GM19351 (cell line): ENCODE measurements around the gene NET1.
"Not testable (repeated sequence)": the region's sequence is repeated elsewhere in the genome, so short reads cannot be mapped to it uniquely, and the experiment has no call there.

Experiments used
- ATAC-seq: cut with Tn5 transposase; IDR thresholded peaks from one replicate; pipeline ENCODE4 v1.9.1; 2021; ENCODE audit warnings: mild to moderate bottlenecking, moderate library complexity; ENCODE audit not compliant: unreplicated experiment

Gene NET1

GRCh38 chr10:5396556-5397300 is 15.6 kb upstream of the NET1 start:
- no peak for ATAC-seq

- ATAC-seq: no peak
Observed at GRCh38 chr10:5399332-5399731, 13.0 kb upstream of the NET1 start.

GRCh38 chr10:5400468-5401240 is 11.7 kb upstream of the NET1 start:
- ATAC-seq: no peak

- no peak for ATAC-seq
Observed at GRCh38 chr10:5402798-5403197, 9.6 kb upstream of the NET1 start.

- no peak for ATAC-seq
Observed at GRCh38 chr10:5404208-5405041, 7.9 kb upstream of the NET1 start, which contains the start of gene TUBAL3. TUBAL3 (minus strand) TSS chr10:5404828; CDS start chr10:5404792, 36 bp downstream.

- no peak for ATAC-seq
Observed at GRCh38 chr10:5406918-5407317, 5.4 kb upstream of the NET1 start.

GRCh38 chr10:5410787-5411186 is 1.6 kb upstream of the NET1 start:
- not testable (repeated sequence) for ATAC-seq

- peak; percentile 11 for ATAC-seq
Observed at GRCh38 chr10:5411941-5412276, 448 bp upstream of the NET1 start.

- ATAC-seq: no peak
Observed at GRCh38 chr10:5413012-5413938, 918 bp downstream of the NET1 start.

GRCh38 chr10:5416981-5417380 is 4.6 kb downstream of the NET1 start:
- no peak for ATAC-seq

- no peak for ATAC-seq
Observed at GRCh38 chr10:5418584-5418983, 6.2 kb downstream of the NET1 start.

- no peak for ATAC-seq
Observed at GRCh38 chr10:5419466-5420094, 7.2 kb downstream of the NET1 start.

GRCh38 chr10:5423771-5424170 is 11.4 kb downstream of the NET1 start:
- ATAC-seq: no peak

- no peak for ATAC-seq
Observed at GRCh38 chr10:5424751-5425150, 12.4 kb downstream of the NET1 start.

GRCh38 chr10:5428133-5428532 is 15.8 kb downstream of the NET1 start:
- no peak for ATAC-seq

GRCh38 chr10:5433182-5433581 is 20.8 kb downstream of the NET1 start:
- ATAC-seq: no peak

GRCh38 chr10:5434017-5434753 is 21.8 kb downstream of the NET1 start:
- peak; percentile 69 for ATAC-seq

GRCh38 chr10:5435328-5435727 is 23.0 kb downstream of the NET1 start:
- no peak for ATAC-seq

- ATAC-seq: no peak
Observed at GRCh38 chr10:5440206-5440605, 27.8 kb downstream of the NET1 start.
